RPMI8226 (cell line): ENCODE results near the gene CSAD.
"Not testable (repeated sequence)": the region's sequence is repeated elsewhere in the genome, so short reads cannot be mapped to it uniquely, and the experiment has no call there.

Experiments
- DNase-seq: peaks from one replicate; pipeline ENCODE4 v3.0.0-alpha.2; 2015

CSAD gene

GRCh38 chr12:53177447-53177846 lies 3.3 kb downstream of the CSAD start:
- DNase-seq, result not testable (repeated sequence)

GRCh38 chr12:53176750-53177149 lies 4.0 kb downstream of the CSAD start:
- DNase-seq, result no peak

GRCh38 chr12:53174881-53175491 lies 5.7 kb downstream of the CSAD start:
- DNase-seq, result peak; percentile 61

- no peak for DNase-seq
Measured at GRCh38 chr12:53173085-53173715, 7.5 kb downstream of the CSAD start.

- no peak for DNase-seq
Measured at GRCh38 chr12:53172352-53172751, 8.4 kb downstream of the CSAD start.

- DNase-seq, result no peak
Measured at GRCh38 chr12:53171725-53172329, 8.9 kb downstream of the CSAD start.

GRCh38 chr12:53170876-53171724 lies 9.6 kb downstream of the CSAD start:
- DNase-seq, result no peak

GRCh38 chr12:53170215-53170614 lies 10.5 kb downstream of the CSAD start:
- no peak for DNase-seq

- DNase-seq, result no peak
Measured at GRCh38 chr12:53169644-53170043, 11.1 kb downstream of the CSAD start.

- no peak for DNase-seq
Measured at GRCh38 chr12:53166837-53167236, 13.9 kb downstream of the CSAD start.

GRCh38 chr12:53163008-53163407 lies 17.7 kb downstream of the CSAD start:
- DNase-seq, result not testable (repeated sequence)

- no peak for DNase-seq
Measured at GRCh38 chr12:53161119-53161911, 19.4 kb downstream of the CSAD start.

- no peak for DNase-seq
Measured at GRCh38 chr12:53160673-53161072, 20.1 kb downstream of the CSAD start.

- DNase-seq, result no peak
Measured at GRCh38 chr12:53160000-53160399, 20.7 kb downstream of the CSAD start.

GRCh38 chr12:53159195-53159839 lies 21.4 kb downstream of the CSAD start:
- peak; percentile 86 for DNase-seq

GRCh38 chr12:53152390-53152789 lies 28.3 kb downstream of the CSAD start:
- no peak for DNase-seq

- DNase-seq, result no peak
Measured at GRCh38 chr12:53151039-53151438, 29.7 kb downstream of the CSAD start.

GRCh38 chr12:53147653-53148052 lies 33.1 kb downstream of the CSAD start:
- no peak for DNase-seq

- DNase-seq, result no peak
Measured at GRCh38 chr12:53147181-53147580, 33.5 kb downstream of the CSAD start.

GRCh38 chr12:53145383-53146260 lies 35.1 kb downstream of the CSAD start:
- no peak for DNase-seq

GRCh38 chr12:53143355-53143754 lies 37.4 kb downstream of the CSAD start:
- no peak for DNase-seq
